SK-N-SH treated with all-trans-retinoic acid at 6 μM for 48 hours (cell line): ENCODE data around the gene SRGAP2C.
"Not testable (repeated sequence)": the region's sequence is repeated elsewhere in the genome, so short reads cannot be mapped to it uniquely, and the experiment has no call there.

Source experiments
- OSR1 ChIP-seq: fragments of 250-450 bp; sonication (Bioruptor Pico); IDR thresholded peaks from 2 replicates; pipeline ENCODE4 v1.8.0; 2022; ENCODE audit warnings: moderate library complexity, mild to moderate bottlenecking, inconsistent platforms
- PATZ1 ChIP-seq: fragments of 250-450 bp; sonication (Bioruptor Pico); IDR thresholded peaks from 2 replicates; pipeline ENCODE4 v1.8.0; 2020; ENCODE audit warnings: mild to moderate bottlenecking, moderate library complexity, borderline replicate concordance

GRCh38 chr1:121269973-121270372 is 85.2 kb downstream of the SRGAP2C start:
- TF ChIP-seq OSR1, PATZ1: not testable (repeated sequence)
